Karpas-422 (cell line): ENCODE data around the gene EHBP1L1. TPM values are rescaled to one million over a fixed set of nuclear protein-coding genes. Genes with fewer than 3 reads are reported as not detected.
A peak's percentile ranks its signal among the peaks of the same experiment; 100 is the strongest.

ENCODE experiments used
- DNase-seq: peaks from one replicate; pipeline ENCODE4 v3.0.0-alpha.2; 2015
- H2AFZ ChIP-seq: fragments of 200-600 bp; sonication (generic); 2 replicates; pipeline ENCODE4 v1.6.1; 2014; ENCODE audit warnings: antibody characterized with exemption, low read length, mixed read lengths
- H3K27ac ChIP-seq: fragments of 200-600 bp; sonication (generic); 2 replicates; pipeline ENCODE4 v1.5.1; 2014; ENCODE audit warnings: mild to moderate bottlenecking, low read length, moderate library complexity
- H3K27me3 ChIP-seq: fragments of 200-600 bp; sonication (generic); 2 replicates; pipeline ENCODE4 v1.6.1; 2014; ENCODE audit warnings: low read length, mixed read lengths
- H3K36me3 ChIP-seq: fragments of 200-600 bp; sonication (generic); 2 replicates; pipeline ENCODE4 v1.6.1; 2014; ENCODE audit warnings: low read length, mixed read lengths; ENCODE audit not compliant: insufficient read depth
- H3K4me1 ChIP-seq: fragments of 200-600 bp; sonication (generic); 2 replicates; pipeline ENCODE4 v1.6.1; 2014; ENCODE audit warnings: mild to moderate bottlenecking, low read length, mixed read lengths
- H3K4me2 ChIP-seq: fragments of 200-600 bp; sonication (generic); 2 replicates; pipeline ENCODE4 v1.6.1; 2014; ENCODE audit warnings: low read length, low read depth, mild to moderate bottlenecking; ENCODE audit not compliant: poor library complexity, severe bottlenecking
- H3K4me3 ChIP-seq: fragments of 200-600 bp; sonication (generic); 2 replicates; pipeline ENCODE4 v1.5.1; 2014; ENCODE audit warnings: mild to moderate bottlenecking, antibody characterized with exemption, low read length, mixed read lengths
- H3K79me2 ChIP-seq: fragments of 200-600 bp; sonication (generic); 2 replicates; pipeline ENCODE4 v1.6.1; 2014; ENCODE audit warnings: mild to moderate bottlenecking, low read length, mixed read lengths
- H3K9ac ChIP-seq: fragments of 200-600 bp; sonication (generic); 2 replicates; pipeline ENCODE4 v1.6.0; 2014; ENCODE audit warnings: low read length
- H3K9me2 ChIP-seq: fragments of 200-600 bp; sonication (generic), shearing (Covaris generic); replicated peaks from 2 replicates; pipeline ENCODE4 v1.6.0; 2014; ENCODE audit warnings: mild to moderate bottlenecking, low read length, moderate library complexity; ENCODE audit not compliant: insufficient read depth
- H3K9me3 ChIP-seq: fragments of 300-700, 200-600 bp; sonication (generic); 2 replicates; pipeline ENCODE4 v1.6.1; 2014; ENCODE audit warnings: low read length, mixed read lengths
- H4K20me1 ChIP-seq: fragments of 200-600 bp; sonication (generic); 2 replicates; pipeline ENCODE4 v1.6.1; 2014; ENCODE audit warnings: mild to moderate bottlenecking, antibody characterized with exemption, low read length, low read depth; ENCODE audit not compliant: insufficient read depth
- total RNA-seq: library from RNA; depleted of rRNA; stranded (reverse); fragments of >200 nt; shearing (Covaris generic); gene quantifications from 2 replicates; pipeline ENCODE4 v1.2.3, GENCODE V29; 2014; ENCODE audit warnings: low replicate concordance

The EHBP1L1 gene
- total RNA-seq, 1 experiment from 2014 or later, result 19.9 TPM

GRCh38 chr11:65629579-65629978 lies 53.7 kb downstream of the EHBP1L1 start:
- Histone ChIP-seq H3K9me3 (no peaks in the 10 kb centered on the region), H3K9ac (no peak overlapping the region), H3K4me2 (no peak overlapping the region), H2AFZ (no peak overlapping the region), H3K27me3 (no peaks in the 10 kb centered on the region), H3K27ac (no peak overlapping the region), H3K36me3 (peaks cover 20% of the 10 kb centered on the region; the same call in 1 of the 2 replicates), H3K9me2 (no peaks in the 10 kb centered on the region), H4K20me1 (0 out of 2 replicates have a peak, but pooled peaks cover 9% of the 10 kb centered on the region), H3K79me2 (no peaks in the 10 kb centered on the region), H3K4me3 (no peak overlapping the region), H3K4me1 (no peaks in the 10 kb centered on the region)
- no peak for DNase-seq

- Histone ChIP-seq H3K4me1 (no peaks in the 10 kb centered on the region), H3K4me3 (no peak overlapping the region), H3K36me3 (peaks cover 25% of the 10 kb centered on the region; the same call in 1 of the 2 replicates), H3K79me2 (no peaks in the 10 kb centered on the region), H3K9me2 (no peaks in the 10 kb centered on the region), H3K9ac (no peak overlapping the region), H4K20me1 (0 out of 2 replicates have a peak, but pooled peaks cover 9% of the 10 kb centered on the region), H2AFZ (no peak overlapping the region), H3K27ac (no peak overlapping the region), H3K9me3 (no peaks in the 10 kb centered on the region), H3K27me3 (no peaks in the 10 kb centered on the region), H3K4me2 (no peak overlapping the region)
- DNase-seq, result no peak
Observed at GRCh38 chr11:65630215-65630614, 54.4 kb downstream of the EHBP1L1 start.

GRCh38 chr11:65633390-65634108 lies 57.7 kb downstream of the EHBP1L1 start:
- Histone ChIP-seq H3K27ac (no peak overlapping the region), H3K79me2 (no peaks in the 10 kb centered on the region), H3K9ac (no peak overlapping the region), H3K4me2 (no peak overlapping the region), H4K20me1 (no peaks in the 10 kb centered on the region), H2AFZ (no peak overlapping the region), H3K9me3 (no peaks in the 10 kb centered on the region), H3K4me1 (peaks cover 10% of the 10 kb centered on the region), H3K4me3 (no peak overlapping the region), H3K27me3 (no peaks in the 10 kb centered on the region), H3K9me2 (no peaks in the 10 kb centered on the region), H3K36me3 (peaks cover 8% of the 10 kb centered on the region; the same call in 1 of the 2 replicates)
- no peak for DNase-seq

GRCh38 chr11:65634109-65634436 lies 58.2 kb downstream of the EHBP1L1 start:
- H3K9me2 ChIP-seq, result no peaks in the 10 kb centered on the region
- no peaks in the 10 kb centered on the region for H3K27me3 ChIP-seq
- H3K4me2 ChIP-seq, result no peak overlapping the region
- peaks cover 15% of the 10 kb centered on the region for H3K4me1 ChIP-seq
- peaks cover 8% of the 10 kb centered on the region; the same call in 1 of the 2 replicates for H3K36me3 ChIP-seq
- no peak overlapping the region for H2AFZ ChIP-seq
- H3K79me2 ChIP-seq, result no peaks in the 10 kb centered on the region
- H4K20me1 ChIP-seq, result no peaks in the 10 kb centered on the region
- H3K4me3 ChIP-seq, result no peak overlapping the region
- DNase-seq, result no peak
- H3K27ac ChIP-seq, result no peak overlapping the region
- no peak overlapping the region for H3K9ac ChIP-seq
- H3K9me3 ChIP-seq, result no peaks in the 10 kb centered on the region

- H3K9me2 ChIP-seq, result no peaks in the 10 kb centered on the region
- H3K9me3 ChIP-seq, result no peaks in the 10 kb centered on the region
- no peaks in the 10 kb centered on the region for H3K79me2 ChIP-seq
- H3K4me3 ChIP-seq, result no peak overlapping the region
- H3K4me1 ChIP-seq, result peaks cover 19% of the 10 kb centered on the region
- no peak overlapping the region for H3K4me2 ChIP-seq
- H2AFZ ChIP-seq, result no peak overlapping the region
- H3K36me3 ChIP-seq, result 0 out of 2 replicates have a peak, but pooled peaks cover 7% of the 10 kb centered on the region
- H4K20me1 ChIP-seq, result no peaks in the 10 kb centered on the region
- no peak overlapping the region for H3K9ac ChIP-seq
- no peak overlapping the region for H3K27ac ChIP-seq
- DNase-seq, result no peak
- H3K27me3 ChIP-seq, result no peaks in the 10 kb centered on the region
Observed at GRCh38 chr11:65634440-65634839, 58.6 kb downstream of the EHBP1L1 start.

GRCh38 chr11:65634905-65635731 lies 59.3 kb downstream of the EHBP1L1 start:
- Histone ChIP-seq H3K4me1 (peaks cover 26% of the 10 kb centered on the region), H3K79me2 (no peaks in the 10 kb centered on the region), H3K36me3 (0 out of 2 replicates have a peak, but pooled peaks cover 5% of the 10 kb centered on the region), H4K20me1 (no peaks in the 10 kb centered on the region), H3K9ac (no peak overlapping the region), H2AFZ (no peak overlapping the region), H3K27me3 (no peaks in the 10 kb centered on the region), H3K9me2 (no peaks in the 10 kb centered on the region), H3K9me3 (no peaks in the 10 kb centered on the region), H3K4me2 (no peak overlapping the region), H3K27ac (no peak overlapping the region), H3K4me3 (no peak overlapping the region)
- DNase-seq, result no peak

- Histone ChIP-seq H3K4me3 (no peak overlapping the region), H3K27me3 (no peaks in the 10 kb centered on the region), H3K27ac (peak overlapping the region; percentile 99; the same call in 1 of the 2 replicates), H4K20me1 (no peaks in the 10 kb centered on the region), H2AFZ (no peak overlapping the region), H3K9ac (no peak overlapping the region), H3K9me3 (no peaks in the 10 kb centered on the region), H3K36me3 (0 out of 2 replicates have a peak, but pooled peaks cover 5% of the 10 kb centered on the region), H3K4me2 (no peak overlapping the region), H3K9me2 (no peaks in the 10 kb centered on the region), H3K4me1 (peaks cover 38% of the 10 kb centered on the region), H3K79me2 (peaks cover 11% of the 10 kb centered on the region)
- no peak for DNase-seq
Observed at GRCh38 chr11:65636108-65637031, 60.5 kb downstream of the EHBP1L1 start.
